GM21367 (cell line): ENCODE results near the gene CALCOCO1.
"Not testable (repeated sequence)": the region's sequence is repeated elsewhere in the genome, so short reads cannot be mapped to it uniquely, and the experiment has no call there.

ENCODE experiments used
- ATAC-seq: cut with Tn5 transposase; IDR thresholded peaks from one replicate; pipeline ENCODE4 v1.9.1; 2021; ENCODE audit not compliant: unreplicated experiment

CALCOCO1 gene

DNA sequence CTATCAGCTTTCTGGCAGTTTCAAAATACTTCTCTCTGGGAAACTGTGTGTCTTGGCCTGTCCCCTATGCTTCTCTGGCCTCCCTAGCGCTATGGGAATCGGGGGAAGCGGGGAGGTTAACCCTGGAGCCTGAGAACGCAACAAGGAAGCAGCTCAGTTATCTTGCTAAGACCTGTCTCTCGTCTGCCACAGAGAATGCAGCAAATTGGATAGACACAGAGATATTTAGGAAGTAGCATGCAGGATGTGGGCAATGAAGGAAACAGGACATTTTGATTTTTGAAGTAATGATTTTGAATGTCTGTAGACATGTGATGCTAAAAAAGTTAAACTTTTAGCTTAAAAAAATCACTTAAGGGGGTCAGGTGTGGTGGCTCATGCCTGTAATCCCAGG, 6.6 kb upstream of the CALCOCO1 start:
- no peak for ATAC-seq

DNA sequence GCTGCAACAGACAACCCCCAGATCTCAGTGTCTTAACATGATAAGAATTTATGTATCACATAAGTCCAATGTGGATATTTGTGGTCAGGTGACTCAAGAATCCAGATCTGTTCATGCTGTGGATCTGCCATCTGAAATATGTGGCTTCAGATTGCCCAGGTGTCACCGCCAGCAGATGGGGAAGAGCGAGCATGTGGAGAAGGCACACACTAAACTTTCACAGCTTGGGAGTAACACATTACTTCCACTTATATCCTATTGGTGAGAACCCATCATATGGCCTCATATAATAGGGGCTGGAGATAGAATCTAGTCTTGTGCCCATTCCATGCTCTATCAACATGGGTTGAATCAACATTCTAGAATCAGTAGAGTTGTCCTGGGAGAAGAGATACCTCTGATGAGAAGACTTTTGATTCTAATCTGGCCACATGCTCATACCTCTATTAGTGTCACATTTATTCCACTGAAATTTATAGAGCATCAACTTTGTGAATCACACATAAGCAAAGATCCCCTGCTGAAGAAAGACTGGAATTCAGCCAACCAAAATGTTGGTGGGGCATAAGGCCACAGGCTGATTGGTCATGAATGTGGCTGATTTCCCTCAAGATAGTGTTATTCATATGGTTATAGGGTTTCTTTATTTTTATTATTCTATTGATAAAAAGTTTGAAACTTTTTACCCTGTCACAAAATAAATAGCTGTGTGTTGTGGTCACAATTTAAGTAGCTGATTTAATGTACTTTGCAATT, 6.0 kb upstream of the CALCOCO1 start:
- ATAC-seq = no peak

DNA sequence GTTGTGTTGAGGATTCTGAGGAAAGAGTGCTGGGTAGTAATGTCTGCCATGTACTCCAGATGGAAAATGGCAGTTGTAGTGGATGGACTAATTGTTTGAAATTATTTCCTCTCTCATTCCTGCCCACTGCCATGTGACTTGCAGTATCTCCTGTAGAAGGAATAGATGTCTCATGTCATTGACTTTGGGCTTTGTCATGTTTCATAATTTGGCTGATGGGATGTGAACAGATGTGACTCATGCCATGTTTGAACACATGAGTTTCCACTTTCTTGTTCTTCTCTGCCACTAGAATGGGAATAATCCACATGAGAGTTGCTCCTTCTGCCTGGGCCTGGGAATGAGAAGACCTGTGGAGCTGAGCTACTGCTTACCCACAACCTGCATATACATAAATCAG, 2.4 kb upstream of the CALCOCO1 start:
- ATAC-seq = no peak

DNA sequence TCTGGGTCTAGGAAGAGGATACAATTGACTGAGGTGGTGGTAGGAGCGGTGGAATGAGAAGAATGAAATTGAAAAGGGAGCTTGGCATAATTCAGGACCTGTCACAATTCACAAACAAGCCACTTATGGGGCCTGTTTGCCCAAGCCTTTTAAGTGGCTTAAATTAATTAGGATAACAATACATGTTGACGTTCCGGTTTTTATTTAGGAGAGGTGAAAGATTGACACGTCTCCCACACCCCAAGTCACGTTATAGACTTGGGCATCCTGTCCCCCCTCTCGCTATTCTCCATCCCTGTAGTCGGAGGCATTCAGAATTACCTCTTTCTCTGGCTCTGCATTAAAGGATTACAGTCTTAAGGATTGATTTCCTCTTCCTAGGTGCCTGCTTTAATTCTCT, 954 bp upstream of the CALCOCO1 start:
- no peak for ATAC-seq

DNA sequence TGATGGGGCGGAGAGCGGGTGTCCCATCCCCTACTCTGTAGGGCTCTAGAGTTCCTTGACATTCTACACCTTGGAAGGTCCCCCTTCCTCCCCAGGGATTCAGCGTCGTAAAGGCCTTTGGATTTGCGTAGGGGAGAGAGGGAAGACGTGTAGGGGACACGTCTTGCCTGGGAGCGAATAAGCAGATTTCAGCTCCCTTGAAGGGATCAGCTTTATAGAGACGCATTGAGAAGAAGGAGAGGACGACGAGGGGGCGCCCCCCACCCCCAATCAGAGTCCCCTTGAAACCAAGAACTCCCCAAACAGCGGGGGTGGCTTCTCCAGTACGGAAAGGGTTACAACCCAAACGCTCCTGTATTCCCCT, 324 bp downstream of the CALCOCO1 start:
- ATAC-seq = no peak

DNA sequence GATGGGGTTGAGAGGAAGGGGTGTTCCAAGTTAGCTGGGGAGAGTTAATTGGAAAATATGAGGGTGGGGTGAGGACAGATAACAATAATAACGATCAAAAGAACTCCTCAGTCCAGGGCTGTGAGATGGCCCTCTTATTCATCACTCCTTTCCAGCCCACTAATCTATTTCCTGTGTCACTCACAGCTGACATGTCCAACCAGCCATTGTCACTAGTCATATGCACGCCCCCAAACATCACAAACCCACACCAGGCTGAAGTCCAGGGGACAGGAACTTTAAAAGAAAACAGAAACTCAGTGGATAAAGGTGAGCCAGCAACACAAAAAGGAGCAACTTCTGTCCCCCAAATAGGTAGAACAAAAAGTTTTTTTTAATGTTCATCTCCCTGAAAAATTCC, 911 bp downstream of the CALCOCO1 start:
- no peak for ATAC-seq

DNA sequence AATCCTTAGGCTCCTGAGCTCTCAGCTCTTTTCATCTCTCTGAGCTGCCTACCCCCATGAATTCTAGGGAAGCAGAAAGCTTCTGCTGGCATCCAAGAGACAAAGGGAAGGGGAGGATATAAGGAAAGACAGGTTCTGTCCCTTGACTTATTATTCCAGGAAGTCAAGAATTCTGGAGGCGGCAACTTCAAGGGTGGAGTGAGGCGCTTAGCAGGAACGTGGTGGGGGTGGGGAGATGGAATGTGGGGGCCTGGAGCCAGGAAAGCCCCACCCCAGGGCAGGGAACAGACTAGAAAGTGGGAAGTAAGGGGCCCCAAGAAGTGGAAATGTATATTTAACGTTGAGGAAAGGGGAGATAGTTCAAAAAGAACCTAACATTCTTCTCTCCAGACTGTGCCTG, 1.4 kb downstream of the CALCOCO1 start:
- no peak for ATAC-seq

DNA sequence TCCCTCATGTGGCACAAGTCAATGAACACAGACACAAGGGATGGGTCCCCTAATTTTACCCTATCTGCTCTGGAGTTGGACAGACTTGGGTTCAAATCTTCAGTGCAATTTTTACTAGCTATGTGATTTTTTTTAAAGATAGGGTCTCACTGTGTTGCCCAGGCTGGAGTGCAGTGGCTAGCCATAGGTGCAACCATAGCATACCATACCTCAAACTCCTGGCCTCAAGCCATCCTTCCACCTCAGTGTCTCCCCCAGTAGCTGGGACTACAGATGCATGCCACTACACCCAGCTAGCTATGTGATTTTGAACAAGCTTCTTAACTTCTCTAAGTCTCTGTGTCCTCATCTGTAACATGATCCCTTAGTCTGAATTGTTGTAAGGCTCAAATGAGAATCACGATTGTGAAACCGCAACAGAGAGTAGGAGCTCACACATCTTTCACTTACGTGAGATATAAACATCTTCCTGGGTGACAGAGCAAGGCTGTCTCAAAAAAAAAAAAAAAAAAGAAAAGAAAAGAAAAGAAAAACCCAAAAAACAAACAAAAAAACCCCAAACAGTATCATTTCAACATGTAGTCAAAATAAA, 4.7 kb downstream of the CALCOCO1 start:
- ATAC-seq = no peak

DNA sequence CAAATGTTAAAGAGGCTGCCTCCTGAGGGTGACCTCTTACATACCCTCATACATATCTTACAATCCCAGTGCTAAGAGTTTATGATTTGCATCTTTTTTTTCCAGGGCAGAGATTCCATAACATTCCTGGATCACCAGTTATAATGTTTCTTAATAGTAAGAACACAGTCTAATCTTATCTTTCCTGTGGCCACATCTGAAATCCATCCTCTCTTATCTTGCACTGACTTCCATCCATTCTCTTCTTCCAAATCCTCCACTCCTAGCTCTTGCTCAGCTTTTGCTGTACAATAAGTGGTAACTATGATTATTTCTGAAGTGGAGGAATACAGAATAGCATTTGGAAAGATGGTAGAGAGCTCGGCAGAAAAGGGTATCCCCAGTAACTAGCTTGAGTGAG, 6.3 kb downstream of the CALCOCO1 start:
- ATAC-seq = no peak

DNA sequence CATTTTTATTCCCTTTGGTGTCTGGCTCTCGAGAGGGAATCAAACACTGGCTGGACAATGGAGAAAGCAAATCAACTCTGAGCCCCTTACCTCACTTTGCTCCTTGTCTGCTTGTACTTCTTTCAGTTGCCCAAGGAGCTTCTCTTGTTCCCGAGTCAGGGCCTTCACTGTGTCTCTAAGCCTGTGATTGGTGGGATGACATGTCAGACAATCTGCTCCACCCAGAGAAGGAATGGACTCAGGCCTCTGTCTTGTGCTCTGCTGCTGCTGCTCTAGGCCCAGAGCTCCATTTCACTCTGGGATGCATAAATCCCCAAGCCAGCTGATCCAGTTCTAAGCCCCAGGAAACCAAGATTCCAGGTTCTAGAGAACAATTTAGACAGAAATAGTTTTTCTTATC, 7.6 kb downstream of the CALCOCO1 start:
- ATAC-seq = no peak

DNA sequence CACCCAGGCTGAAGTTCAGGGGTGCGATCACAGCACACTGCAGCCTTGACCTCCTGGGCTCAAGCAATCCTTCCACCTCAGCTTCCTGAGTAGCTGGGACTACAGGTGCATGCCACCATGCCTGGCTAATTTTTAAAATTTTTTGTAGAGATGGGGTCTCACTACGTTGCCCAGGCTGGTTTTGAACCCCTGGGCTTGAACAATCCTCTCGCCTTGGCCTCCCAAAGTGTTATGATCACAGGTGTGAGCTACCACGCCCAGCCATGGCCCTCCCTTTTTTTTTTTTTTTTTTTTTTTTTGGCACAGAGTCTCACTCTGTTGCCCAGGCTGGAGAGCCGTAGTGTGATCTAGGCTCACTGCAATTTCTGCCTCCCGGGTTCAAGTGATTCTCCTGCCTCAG, 8.7 kb downstream of the CALCOCO1 start:
- not testable (repeated sequence) for ATAC-seq

DNA sequence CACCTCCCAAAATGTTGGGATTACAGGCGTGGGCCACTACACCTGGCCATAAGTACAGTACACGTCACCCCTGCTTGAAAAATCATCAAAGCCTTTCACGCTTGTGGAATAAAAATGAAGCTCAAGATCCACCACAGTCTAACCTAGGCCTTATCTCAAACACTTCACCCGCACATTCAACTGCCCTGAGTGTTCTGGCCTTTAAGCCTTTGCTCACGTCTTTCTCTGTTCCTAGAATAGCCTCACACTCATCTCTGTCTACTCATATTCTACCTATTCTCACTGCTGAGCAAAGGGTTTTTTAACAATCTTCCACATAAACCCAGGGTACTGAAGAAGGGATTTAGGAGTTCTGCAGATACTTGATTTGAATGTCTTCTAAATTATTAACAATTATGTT, 9.9 kb downstream of the CALCOCO1 start:
- no peak for ATAC-seq

DNA sequence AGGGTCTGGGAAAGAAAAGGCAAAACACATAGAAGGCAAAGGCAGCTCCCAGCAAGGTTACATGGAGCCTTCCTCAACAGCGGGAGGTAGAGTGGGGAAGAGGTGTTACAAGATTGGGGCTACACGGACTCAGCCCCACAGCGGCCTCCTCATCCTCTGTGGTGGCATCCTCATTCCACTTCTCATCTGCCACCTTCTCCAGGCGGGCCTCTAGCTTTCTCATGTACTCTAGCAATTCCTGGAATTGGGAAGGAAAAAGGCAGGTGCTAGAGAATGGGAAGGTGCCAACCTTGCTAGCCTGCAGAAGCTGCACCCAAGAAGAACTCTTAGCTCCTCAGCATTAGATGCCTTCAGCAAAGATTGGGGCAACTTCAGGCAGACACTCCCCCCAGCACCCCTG, 13.2 kb downstream of the CALCOCO1 start:
- ATAC-seq = no peak

DNA sequence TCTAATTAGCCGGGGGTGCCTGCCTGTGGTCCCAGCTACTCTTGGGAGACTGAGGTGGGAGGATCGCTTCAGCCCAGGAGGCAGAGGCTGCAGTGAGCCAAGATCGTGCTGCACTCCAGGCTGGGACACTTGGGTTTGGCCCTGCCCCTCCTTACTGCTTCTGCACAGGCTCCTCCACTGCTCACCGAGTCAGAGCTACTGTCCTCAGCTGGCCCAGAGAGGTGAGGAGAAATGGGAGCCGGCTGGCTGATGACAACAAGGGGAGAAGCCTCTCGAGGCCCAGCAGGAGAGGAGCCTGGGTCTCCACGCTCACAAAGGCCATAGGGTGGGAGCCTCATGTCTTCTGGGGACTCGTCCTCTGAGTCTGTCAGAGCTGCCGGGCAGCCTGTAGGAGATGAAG, 13.7 kb downstream of the CALCOCO1 start:
- no peak for ATAC-seq

DNA sequence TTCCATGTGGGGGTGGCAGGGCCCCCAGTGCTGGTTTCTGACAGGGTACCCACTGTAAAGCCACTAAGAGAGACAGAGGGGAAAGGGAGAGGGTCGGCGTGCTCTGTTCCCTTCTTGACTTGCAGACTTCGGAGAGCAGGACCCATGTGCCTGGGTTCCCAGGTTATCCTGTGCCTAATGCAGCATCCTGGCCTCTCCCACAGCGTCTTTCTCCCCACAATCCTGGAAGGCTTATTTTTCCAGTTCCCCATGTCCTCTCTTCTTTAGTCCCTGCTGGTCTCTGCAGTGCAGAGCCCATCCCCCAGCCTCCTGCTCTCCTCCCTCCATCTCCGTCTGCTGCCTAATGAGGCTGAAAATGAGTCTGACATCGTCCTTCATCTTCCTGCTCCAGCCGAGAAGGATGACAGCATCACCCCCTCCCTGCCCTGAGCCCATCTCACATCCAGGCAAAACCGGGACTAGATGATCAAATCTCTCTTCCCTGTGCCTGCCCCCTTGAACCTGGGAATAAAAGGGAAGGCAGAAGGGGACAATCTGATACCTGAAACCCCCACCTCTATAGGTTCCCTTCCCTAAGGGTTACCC, 15.1 kb downstream of the CALCOCO1 start:
- ATAC-seq = no peak

DNA sequence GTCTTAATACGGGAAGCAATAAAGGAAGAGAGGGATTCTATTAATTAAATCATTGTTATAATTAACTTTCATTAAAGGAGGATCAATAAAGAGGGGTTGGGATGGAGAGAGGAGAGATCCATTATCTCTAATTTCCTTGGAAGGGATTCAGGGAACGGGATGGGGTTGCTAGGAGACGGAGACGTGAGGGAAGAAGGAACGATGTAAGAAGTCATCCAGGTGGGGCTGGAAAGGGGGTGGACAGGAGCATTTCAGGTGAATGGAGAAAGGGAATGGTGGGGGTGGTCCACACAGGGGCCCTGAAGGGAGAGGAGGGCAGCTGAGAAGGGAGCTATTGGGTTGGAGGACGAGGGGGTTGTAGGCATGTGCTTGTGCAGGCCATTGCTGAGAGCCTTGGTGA, 17.2 kb downstream of the CALCOCO1 start:
- no peak for ATAC-seq

DNA sequence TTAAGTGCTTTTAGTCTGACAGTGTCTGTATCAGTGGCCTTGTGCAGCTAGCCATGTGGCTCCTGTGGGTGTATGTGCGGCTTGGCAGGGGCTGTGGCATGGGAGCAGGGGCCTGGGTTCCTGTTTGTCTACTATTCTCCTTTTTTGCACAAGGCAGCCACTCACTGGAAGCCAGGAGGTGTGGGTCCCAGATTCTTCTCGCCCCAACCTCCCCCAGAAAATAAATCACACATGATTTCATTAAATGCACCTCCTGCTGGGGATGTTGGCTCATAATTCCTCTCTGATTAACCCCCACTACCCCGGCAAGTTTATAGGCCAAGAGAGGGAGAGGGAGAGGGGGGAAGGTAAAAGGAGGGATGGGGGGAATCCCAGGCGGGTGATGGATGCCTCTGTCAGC, 17.6 kb downstream of the CALCOCO1 start:
- ATAC-seq = no peak

DNA sequence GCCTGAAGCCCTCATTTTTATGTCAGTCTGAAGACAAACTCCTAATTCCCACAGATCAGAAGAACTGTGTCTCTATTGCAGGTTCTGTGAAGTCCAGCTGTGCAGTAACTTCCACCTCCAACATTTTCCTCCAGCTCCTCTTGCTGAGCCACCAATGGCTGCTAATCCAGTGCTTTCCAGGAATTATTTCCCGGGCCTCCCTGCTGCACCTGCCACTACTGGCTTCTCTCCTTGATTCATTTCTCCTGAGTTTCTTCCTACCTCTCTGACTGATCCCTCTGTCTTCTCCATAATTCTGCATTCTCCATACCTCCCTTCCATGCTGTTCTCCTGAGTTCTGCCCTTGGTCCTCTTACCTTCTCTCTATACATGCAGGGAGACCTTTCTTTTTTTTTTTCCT, 21.2 kb downstream of the CALCOCO1 start:
- ATAC-seq = no peak

DNA sequence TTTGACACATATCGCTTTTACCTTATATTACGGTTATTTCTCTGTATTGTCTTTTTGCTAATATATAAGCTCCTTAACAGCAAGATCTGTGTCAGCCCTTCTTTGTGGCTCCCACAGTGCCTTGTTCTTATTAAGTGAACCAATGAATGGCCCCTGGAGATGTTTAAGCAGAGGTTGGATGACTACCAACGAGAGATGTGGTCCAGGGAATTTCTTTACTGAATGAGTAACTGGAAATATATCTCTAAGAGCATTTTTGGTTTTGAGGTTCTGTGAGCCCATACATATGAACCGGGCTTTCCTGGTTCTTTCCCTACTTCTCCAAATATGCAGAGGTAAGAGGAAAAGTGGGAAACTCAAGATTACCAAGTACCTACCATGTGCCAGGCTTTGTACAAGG, 23.5 kb downstream of the CALCOCO1 start:
- no peak for ATAC-seq

DNA sequence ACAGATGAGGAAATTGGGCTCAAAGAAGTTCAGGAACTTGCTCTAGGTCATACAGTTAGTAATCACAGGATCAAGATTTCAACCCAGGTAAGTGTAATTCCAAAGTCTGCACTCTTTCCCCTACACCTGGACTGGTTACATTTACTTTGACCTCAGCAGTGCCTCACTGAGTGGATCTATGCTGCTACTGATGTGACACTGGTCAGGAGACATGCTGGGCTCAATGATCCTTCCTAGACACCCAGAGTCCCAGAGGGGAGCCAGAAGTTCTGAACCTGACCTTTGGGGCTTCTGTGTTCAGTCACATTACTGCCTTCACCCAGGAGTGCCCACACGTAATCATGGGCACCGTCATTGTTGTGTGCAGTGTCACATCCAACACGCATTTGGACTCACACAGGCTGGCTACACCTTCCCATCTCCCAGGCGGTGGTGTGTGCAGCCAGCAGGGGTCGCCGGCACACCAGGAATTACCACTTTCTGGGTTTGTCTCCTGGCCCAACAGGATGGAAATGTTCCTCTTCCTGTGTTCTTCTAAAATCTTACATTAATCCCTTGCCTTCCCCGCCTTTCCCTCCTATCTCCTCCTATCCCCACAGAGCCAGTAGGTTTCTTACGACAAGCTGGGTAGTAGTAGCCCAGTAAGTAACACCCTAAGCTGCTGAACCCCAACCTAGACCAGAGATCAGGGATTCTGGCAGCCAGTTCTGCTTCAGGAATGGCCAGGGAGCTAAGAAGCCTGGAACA, 25.6 kb downstream of the CALCOCO1 start:
- ATAC-seq = no peak

DNA sequence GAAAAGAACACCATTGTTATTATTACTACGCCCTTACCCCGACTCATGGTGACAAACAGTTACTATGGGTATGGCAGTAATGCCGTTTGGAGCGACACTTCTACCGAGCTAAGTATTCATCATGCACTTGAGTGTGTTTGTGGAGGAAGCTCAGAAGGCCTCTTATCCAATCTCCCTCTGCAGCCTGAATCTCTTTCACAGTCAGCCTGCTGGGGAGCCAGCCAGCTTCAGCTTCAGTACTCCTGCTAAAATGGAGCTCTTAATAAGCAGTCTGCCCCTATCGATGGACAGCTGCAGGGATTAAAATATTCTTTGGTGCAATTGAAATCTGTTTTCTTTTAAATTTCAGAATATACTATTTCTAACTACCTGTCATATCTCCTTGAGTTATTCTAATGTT, 26.7 kb downstream of the CALCOCO1 start:
- no peak for ATAC-seq

DNA sequence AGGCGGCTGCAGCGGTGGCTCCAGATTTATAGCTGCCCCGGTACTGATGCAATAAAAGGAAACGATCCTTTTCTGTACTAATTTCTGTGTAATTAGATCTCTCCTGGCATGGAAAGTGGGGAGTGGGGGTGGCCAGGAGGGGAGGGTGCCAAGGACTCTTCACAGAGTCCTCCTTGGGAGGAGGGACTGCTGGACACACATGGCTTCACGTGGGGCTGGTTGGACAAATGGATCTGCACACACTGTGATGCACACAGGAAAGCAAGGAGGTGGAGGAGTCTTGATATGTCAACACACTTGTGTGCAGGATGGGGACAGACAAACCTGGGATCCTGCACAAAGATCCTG, 27.6 kb downstream of the CALCOCO1 start:
- ATAC-seq = no peak
